CD4-positive, alpha-beta memory T cell (primary cell): ENCODE data around the gene XRCC4. TPM values are rescaled to one million over a fixed set of nuclear protein-coding genes. Genes with fewer than 3 reads are reported as not detected.

Source experiments
- CTCF ChIA-PET: fragments of 350-600 bp; sonication (Branson Sonifier 250); formaldehyde crosslinking; loops from one replicate; lab custom pipeline; 2021; ENCODE audit warnings: inconsistent platforms; ENCODE audit not compliant: partially characterized antibody; lab: Charles Lee
- POLR2A ChIA-PET: fragments of 350-600 bp; sonication (Branson Sonifier 250); formaldehyde crosslinking; loops from one replicate; lab custom pipeline; 2021; ENCODE audit not compliant: partially characterized antibody; lab: Charles Lee
- DNase-seq, 5 donors: peaks; one replicate each; pipeline versions ENCODE4 v3.0.0 to v3.0.0-alpha.2; 2020 to 2022; ENCODE audit warnings: mixed read lengths in 1 of 5
- H3K27ac ChIP-seq: one replicate; pipeline ENCODE4 v1.7.0; 2013; ENCODE audit warnings: low read depth, low read length
- H3K27me3 ChIP-seq: 2 replicates; pipeline ENCODE4 v1.7.0; 2013; ENCODE audit warnings: mild to moderate bottlenecking, low read length, moderate library complexity; ENCODE audit not compliant: insufficient read depth
- H3K36me3 ChIP-seq: 2 replicates; pipeline ENCODE4 v1.7.0; 2013; ENCODE audit warnings: mild to moderate bottlenecking, low read length, moderate library complexity; ENCODE audit not compliant: insufficient read depth
- H3K4me1 ChIP-seq: 2 replicates; pipeline ENCODE4 v1.7.0; 2013; ENCODE audit warnings: mild to moderate bottlenecking, low read length, moderate library complexity; ENCODE audit not compliant: insufficient read depth
- H3K4me3 ChIP-seq, 2 donors: one replicate each; pipeline ENCODE4 v1.7.0; 2013; ENCODE audit warnings: low read length in 2 of 2, mild to moderate bottlenecking in 1 of 2
- H3K9me3 ChIP-seq, 2 donors: one replicate each; pipeline ENCODE4 v1.7.0; 2013; ENCODE audit warnings: low read length in 2 of 2, control low read depth in 1 of 2; ENCODE audit not compliant: control insufficient read depth in 1 of 2
- H3K27ac Mint-ChIP-seq, 7 donors: one replicate each; pipeline ENCODE4 v1.8.0; 2020 to 2021; ENCODE audit warnings: mixed read lengths in 7 of 7, mild to moderate bottlenecking in 6 of 7, inconsistent platforms in 3 of 7, moderate library complexity in 3 of 7
- H3K27me3 Mint-ChIP-seq, 2 donors: one replicate each; pipeline ENCODE4 v1.8.0; 2020 to 2021; ENCODE audit warnings: mixed read lengths in 2 of 2
- H3K36me3 Mint-ChIP-seq, 2 donors: one replicate each; pipeline ENCODE4 v1.8.0; 2020 to 2021; ENCODE audit warnings: mixed read lengths in 2 of 2, inconsistent platforms in 1 of 2, mild to moderate bottlenecking in 1 of 2
- H3K4me1 Mint-ChIP-seq, 4 donors: one replicate each; pipeline ENCODE4 v1.8.0; 2020 to 2021; ENCODE audit warnings: mixed read lengths in 4 of 4, mild to moderate bottlenecking in 1 of 4
- H3K4me3 Mint-ChIP-seq, 8 donors: one replicate each; pipeline ENCODE4 v1.8.0; 2020 to 2021; ENCODE audit warnings: mixed read lengths in 8 of 8, mild to moderate bottlenecking in 7 of 8, moderate library complexity in 6 of 8, inconsistent platforms in 3 of 8
- H3K9me3 Mint-ChIP-seq, 8 donors: one replicate each; pipeline ENCODE4 v1.8.0; 2020 to 2021; ENCODE audit warnings: mixed read lengths in 8 of 8, mild to moderate bottlenecking in 5 of 8, inconsistent platforms in 3 of 8, moderate library complexity in 1 of 8
- intact Hi-C: fragments of 100-400 bp; cut with micrococcal nuclease; formaldehyde crosslinking; loops from one replicate; pipeline ENCODE4 v1.15.1; 2023
- polyA plus RNA-seq, 2 donors: library from polyadenylated mRNA; unstranded; fragments of 300-500 nt; fragmentation: Illumina TruSeq; gene quantifications; one replicate each; pipeline ENCODE4 v1.2.3, GENCODE V29; 2021
- total RNA-seq, 2 experiments: library from RNA; stranded (reverse); gene quantifications; one replicate each; pipeline ENCODE4 v1.2.3, GENCODE V29; 2021

Gene XRCC4
- total and polyA plus RNA-seq, 4 experiments from 2014 or later: 4.1 to 9.8 (median 5.7) TPM

DNA sequence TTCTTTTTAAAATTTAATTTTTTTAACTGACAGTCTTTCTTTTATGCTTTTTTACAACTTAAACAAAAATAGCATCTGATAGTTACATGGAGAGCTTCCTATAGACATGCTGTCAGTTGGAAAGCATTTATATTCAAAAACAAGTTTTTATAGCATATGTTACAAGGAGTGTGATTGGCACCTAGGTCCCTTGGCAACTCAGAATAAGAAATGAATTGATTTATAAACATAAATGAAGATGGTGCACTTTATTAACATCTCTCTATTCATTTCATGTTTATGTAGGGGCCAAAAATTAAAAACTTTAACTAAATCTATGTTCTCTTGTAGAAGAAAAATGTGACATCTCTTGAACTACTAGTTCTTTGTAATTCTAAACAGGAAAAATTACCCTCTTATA lies 153.2 kb downstream of the XRCC4 start:
- Histone ChIP-seq H3K4me3 (no peak overlapping the region), H3K36me3 (no peaks in the 10 kb centered on the region), H3K27me3 (no peaks in the 10 kb centered on the region), H3K27ac (no peak overlapping the region), H3K9me3 (no peaks in the 10 kb centered on the region), H3K4me1 (no peaks in the 10 kb centered on the region)
- H3K4me1 Mint-ChIP-seq: no peaks in the 10 kb centered on the region
- no peaks in the 10 kb centered on the region for H3K27me3 Mint-ChIP-seq
- ChIA-PET POLR2A (no interaction called here), CTCF (no interaction called here)
- H3K27ac Mint-ChIP-seq: no peak overlapping the region
- intact Hi-C loops: no loop called here
- no peak for DNase-seq
- peaks cover 0 to 2% (median 0%) of the 10 kb centered on the region in 8 donors for H3K9me3 Mint-ChIP-seq
- no peaks in the 10 kb centered on the region for H3K36me3 Mint-ChIP-seq
- H3K4me3 Mint-ChIP-seq: no peak overlapping the region

DNA sequence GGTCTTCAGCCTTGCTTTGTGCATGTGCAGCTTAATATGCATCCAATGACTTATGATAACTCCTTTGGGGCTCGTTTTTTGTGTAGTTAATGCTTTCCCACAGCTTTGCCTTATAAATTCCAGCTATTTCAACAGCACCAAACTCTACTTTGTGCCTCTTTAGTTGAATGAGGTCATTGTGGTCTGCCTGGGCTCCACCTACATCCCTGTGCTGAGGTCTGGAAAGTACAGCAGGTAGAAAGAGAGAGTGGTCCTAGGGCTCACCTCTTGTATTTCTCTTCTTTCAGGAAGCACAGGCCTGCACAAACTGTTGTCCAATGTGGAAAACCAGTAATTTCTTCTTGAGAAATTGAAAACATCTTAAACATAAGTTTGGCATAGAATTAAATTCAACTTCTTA lies 167.2 kb downstream of the XRCC4 start:
- Mint-ChIP-seq H3K36me3 (peaks cover 0 to 3% of the 10 kb centered on the region in 2 donors), H3K27me3 (no peaks in the 10 kb centered on the region), H3K9me3 (no peaks in the 10 kb centered on the region), H3K4me3 (no peak overlapping the region), H3K4me1 (peaks cover 0 to 1% (median 0%) of the 10 kb centered on the region in 4 donors), H3K27ac (no peak overlapping the region)
- H3K9me3 ChIP-seq: no peaks in the 10 kb centered on the region
- no peaks in the 10 kb centered on the region for H3K36me3 ChIP-seq
- ChIA-PET CTCF (no interaction called here), POLR2A (no interaction called here)
- H3K27ac ChIP-seq: no peak overlapping the region
- H3K27me3 ChIP-seq: no peaks in the 10 kb centered on the region
- DNase-seq: no peak
- H3K4me1 ChIP-seq: no peaks in the 10 kb centered on the region
- intact Hi-C loops: no loop called here
- no peak overlapping the region for H3K4me3 ChIP-seq

GRCh38 chr5:83245037-83245436 lies 167.7 kb downstream of the XRCC4 start:
- intact Hi-C loops: no loop called here
- Histone ChIP-seq H3K9me3 (no peaks in the 10 kb centered on the region), H3K4me3 (no peak overlapping the region), H3K27me3 (no peaks in the 10 kb centered on the region), H3K4me1 (no peaks in the 10 kb centered on the region), H3K36me3 (no peaks in the 10 kb centered on the region), H3K27ac (no peak overlapping the region)
- Mint-ChIP-seq H3K27ac (no peak overlapping the region), H3K9me3 (no peaks in the 10 kb centered on the region), H3K4me1 (peaks cover 0 to 1% (median 0%) of the 10 kb centered on the region in 4 donors), H3K27me3 (no peaks in the 10 kb centered on the region), H3K36me3 (peaks cover 0 to 3% of the 10 kb centered on the region in 2 donors), H3K4me3 (no peak overlapping the region)
- ChIA-PET CTCF (no interaction called here), POLR2A (no interaction called here)
- DNase-seq: no peak

GRCh38 chr5:83246071-83246470 lies 168.7 kb downstream of the XRCC4 start:
- Histone ChIP-seq H3K36me3 (no peaks in the 10 kb centered on the region), H3K9me3 (no peaks in the 10 kb centered on the region), H3K4me3 (no peak overlapping the region), H3K27ac (no peak overlapping the region), H3K4me1 (no peaks in the 10 kb centered on the region), H3K27me3 (no peaks in the 10 kb centered on the region)
- Mint-ChIP-seq H3K27ac (no peak overlapping the region), H3K36me3 (no peaks in the 10 kb centered on the region), H3K4me3 (no peak overlapping the region), H3K27me3 (no peaks in the 10 kb centered on the region), H3K9me3 (no peaks in the 10 kb centered on the region), H3K4me1 (peaks cover 0 to 1% (median 0%) of the 10 kb centered on the region in 4 donors)
- POLR2A ChIA-PET: no interaction called here
- intact Hi-C loops: no loop called here
- DNase-seq: no peak
- CTCF ChIA-PET: no interaction called here

DNA sequence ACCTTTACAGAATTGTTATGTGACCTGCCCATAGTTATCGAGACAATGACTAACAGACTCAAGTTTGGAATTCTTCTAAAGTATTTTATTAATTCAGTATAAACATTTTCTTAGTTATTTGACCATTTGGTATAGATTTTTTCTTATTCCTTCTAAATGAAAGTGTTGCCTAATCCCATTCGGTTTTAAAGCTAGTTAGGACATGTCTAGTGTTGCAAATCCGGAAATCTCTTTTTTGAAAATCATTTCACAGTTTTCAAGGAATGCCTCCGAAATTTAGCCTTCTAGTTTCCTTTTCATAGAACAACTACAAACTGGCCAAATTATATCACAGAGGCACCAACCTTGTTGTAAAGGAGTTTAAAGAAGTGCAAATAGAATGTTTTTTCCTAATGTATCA lies 171.8 kb downstream of the XRCC4 start:
- H3K27me3 ChIP-seq: no peaks in the 10 kb centered on the region
- Mint-ChIP-seq H3K36me3 (peaks cover 0 to 1% of the 10 kb centered on the region in 2 donors), H3K9me3 (no peaks in the 10 kb centered on the region), H3K4me3 (no peak overlapping the region), H3K27ac (no peak overlapping the region), H3K4me1 (no peaks in the 10 kb centered on the region), H3K27me3 (no peaks in the 10 kb centered on the region)
- H3K27ac ChIP-seq: no peak overlapping the region
- DNase-seq: no peak
- no peaks in the 10 kb centered on the region for H3K36me3 ChIP-seq
- intact Hi-C loops: no loop called here
- H3K4me3 ChIP-seq: no peak overlapping the region
- ChIA-PET CTCF (no interaction called here), POLR2A (no interaction called here)
- H3K9me3 ChIP-seq: no peaks in the 10 kb centered on the region
- H3K4me1 ChIP-seq: no peaks in the 10 kb centered on the region

DNA sequence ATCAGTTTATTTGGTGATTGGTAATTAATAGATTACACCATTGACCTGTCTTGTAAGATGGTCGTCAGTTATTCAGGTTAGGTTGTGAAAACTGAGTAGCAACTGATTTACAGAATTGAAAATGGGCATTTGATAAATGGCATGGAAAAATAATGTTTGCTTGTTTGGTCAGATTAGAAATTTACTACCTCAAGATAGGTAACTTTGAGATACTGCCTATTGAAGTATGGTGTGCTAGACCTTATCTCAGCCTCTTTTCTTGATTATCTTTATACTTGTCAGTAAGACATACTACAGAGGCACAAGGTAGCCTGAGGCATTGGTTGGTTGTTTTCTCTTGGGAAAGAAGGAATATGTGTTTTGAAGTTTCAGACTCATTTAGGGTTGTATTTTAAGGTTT lies 174.5 kb downstream of the XRCC4 start:
- DNase-seq: no peak
- ChIA-PET CTCF (no interaction called here), POLR2A (no interaction called here)
- H3K36me3 ChIP-seq: no peaks in the 10 kb centered on the region
- H3K4me1 ChIP-seq: no peaks in the 10 kb centered on the region
- Mint-ChIP-seq H3K9me3 (no peaks in the 10 kb centered on the region), H3K27me3 (no peaks in the 10 kb centered on the region), H3K36me3 (peaks cover 0 to 3% of the 10 kb centered on the region in 2 donors), H3K4me3 (no peak overlapping the region), H3K27ac (no peak overlapping the region), H3K4me1 (no peaks in the 10 kb centered on the region)
- no peak overlapping the region for H3K4me3 ChIP-seq
- no peak overlapping the region for H3K27ac ChIP-seq
- no peaks in the 10 kb centered on the region for H3K27me3 ChIP-seq
- intact Hi-C loops: no loop called here
- no peaks in the 10 kb centered on the region for H3K9me3 ChIP-seq

- no peak overlapping the region for H3K4me3 ChIP-seq
- no peaks in the 10 kb centered on the region for H3K4me1 ChIP-seq
- no peak overlapping the region for H3K27ac ChIP-seq
- ChIA-PET POLR2A (no interaction called here), CTCF (no interaction called here)
- no peaks in the 10 kb centered on the region for H3K27me3 Mint-ChIP-seq
- H3K36me3 Mint-ChIP-seq: peaks cover 0 to 11% of the 10 kb centered on the region in 2 donors
- no peak for DNase-seq
- H3K9me3 ChIP-seq: no peaks in the 10 kb centered on the region
- H3K27me3 ChIP-seq: no peaks in the 10 kb centered on the region
- H3K27ac Mint-ChIP-seq: no peak overlapping the region
- H3K4me3 Mint-ChIP-seq: no peak overlapping the region
- peaks cover 0 to 2% (median 0%) of the 10 kb centered on the region in 4 donors for H3K4me1 Mint-ChIP-seq
- H3K9me3 Mint-ChIP-seq: peaks cover 0 to 2% (median 0%) of the 10 kb centered on the region in 8 donors
- intact Hi-C loops: no loop called here
- no peaks in the 10 kb centered on the region for H3K36me3 ChIP-seq
These were observed 176.4 kb downstream of the XRCC4 start for GRCh38 chr5:83253720-83254119.

DNA sequence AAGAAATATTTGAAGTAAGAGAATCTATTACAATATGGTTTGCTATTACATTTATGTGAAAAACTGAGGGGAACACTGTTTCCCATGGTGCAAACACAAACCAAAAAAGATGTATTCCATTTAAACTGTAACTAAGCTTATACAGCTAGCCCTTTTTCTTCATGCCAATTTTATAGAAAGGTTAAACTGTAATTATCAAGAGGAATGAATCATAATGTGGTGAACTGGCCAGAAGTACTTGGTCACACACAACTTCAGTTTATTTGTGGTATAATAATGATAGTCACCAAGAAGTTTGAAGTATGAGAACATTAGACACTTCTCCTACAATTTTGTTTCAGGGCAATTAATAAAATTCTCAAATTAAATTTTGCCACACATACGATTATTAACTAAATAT lies 177.9 kb downstream of the XRCC4 start:
- H3K4me3 ChIP-seq: no peak overlapping the region
- no peak overlapping the region for H3K27ac ChIP-seq
- no peak for DNase-seq
- Mint-ChIP-seq H3K27me3 (no peaks in the 10 kb centered on the region), H3K36me3 (peaks cover 3 to 11% of the 10 kb centered on the region in 2 donors), H3K4me1 (peaks cover 0 to 2% (median 0%) of the 10 kb centered on the region in 4 donors), H3K9me3 (peaks cover 0 to 2% (median 0%) of the 10 kb centered on the region in 8 donors), H3K4me3 (no peak overlapping the region), H3K27ac (no peak overlapping the region)
- H3K36me3 ChIP-seq: no peaks in the 10 kb centered on the region
- H3K9me3 ChIP-seq: no peaks in the 10 kb centered on the region
- H3K27me3 ChIP-seq: no peaks in the 10 kb centered on the region
- ChIA-PET CTCF (no interaction called here), POLR2A (no interaction called here)
- intact Hi-C loops: no loop called here
- no peaks in the 10 kb centered on the region for H3K4me1 ChIP-seq
